HG02798 (cell line): ENCODE data around the gene ROR2.

Experiments used
- ATAC-seq: cut with Tn5 transposase; IDR thresholded peaks from one replicate; pipeline ENCODE4 v1.9.1; 2021; ENCODE audit warnings: mild to moderate bottlenecking; ENCODE audit not compliant: unreplicated experiment, poor library complexity

Gene ROR2

DNA sequence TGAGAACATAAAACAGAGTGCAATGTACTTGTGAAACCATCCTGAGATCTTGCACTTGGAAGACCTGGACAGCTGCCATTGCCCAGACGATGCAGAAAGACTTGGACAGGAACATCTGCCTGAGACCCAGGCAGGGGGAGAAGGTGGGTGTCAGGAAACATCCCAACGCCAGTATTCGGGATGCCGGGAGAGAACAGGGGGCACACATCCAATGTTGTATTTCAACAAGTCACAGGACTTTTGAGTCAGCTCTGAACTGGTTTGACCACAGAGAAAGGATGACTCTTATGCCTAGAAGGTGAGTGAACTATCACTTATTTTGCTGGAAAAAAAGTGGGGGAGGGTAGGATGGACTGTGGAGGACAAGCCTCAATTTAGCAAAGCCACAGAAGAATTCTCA is 124.6 kb downstream of the ROR2 start:
- ATAC-seq, result no peak

DNA sequence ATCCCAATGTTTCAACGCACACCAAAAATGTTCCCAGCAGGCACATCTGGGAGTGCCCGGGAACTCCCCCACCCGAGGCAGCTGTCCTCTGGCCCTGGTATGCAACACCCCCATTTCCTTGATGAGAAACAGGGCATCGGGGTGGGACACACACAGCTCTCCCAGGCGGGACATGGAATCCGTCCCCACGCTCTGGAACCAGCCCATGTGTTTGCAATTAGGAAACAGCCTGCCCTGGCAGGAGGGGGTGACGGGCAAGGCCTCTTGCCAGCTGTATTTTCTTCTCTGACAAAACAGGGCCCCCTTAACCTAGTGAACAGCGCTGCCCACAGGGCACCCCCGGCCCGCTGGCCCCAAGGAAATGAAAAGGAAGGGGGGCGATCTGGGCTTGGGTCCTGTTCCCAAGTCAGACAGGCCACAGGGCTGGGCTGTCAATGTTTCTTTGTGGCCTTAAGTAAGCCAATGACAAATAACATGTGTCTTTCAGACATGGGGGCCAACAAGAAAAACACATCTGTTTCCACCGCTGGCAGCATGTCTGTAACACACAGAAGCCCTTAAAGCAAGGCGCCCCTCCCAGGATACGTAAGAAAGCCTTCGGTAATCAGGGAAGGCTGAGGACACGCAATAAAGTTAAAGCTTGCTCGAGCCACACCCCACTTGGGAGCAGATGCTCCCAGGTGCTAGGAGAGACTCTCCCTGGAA is 125.3 kb downstream of the ROR2 start:
- ATAC-seq, result no peak

DNA sequence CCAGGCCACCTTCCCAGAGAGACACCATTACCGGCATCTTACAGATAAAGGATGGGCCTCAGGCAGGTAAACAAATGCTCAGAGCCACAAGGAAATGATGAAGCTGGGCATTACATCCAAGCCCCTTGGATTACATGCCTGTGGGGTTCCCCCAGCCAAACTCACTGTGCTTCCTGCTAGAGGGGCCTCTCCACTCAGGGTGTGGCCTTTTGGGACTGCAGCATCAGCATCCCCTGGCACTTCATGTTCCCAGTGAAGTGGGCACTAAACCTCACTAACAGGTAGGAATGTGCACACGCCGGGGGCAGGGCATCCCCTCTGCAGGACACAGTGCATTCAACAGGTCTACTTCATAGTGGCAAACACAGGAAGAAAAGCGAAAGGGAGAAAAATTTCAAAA is 125.9 kb downstream of the ROR2 start:
- ATAC-seq, result no peak

DNA sequence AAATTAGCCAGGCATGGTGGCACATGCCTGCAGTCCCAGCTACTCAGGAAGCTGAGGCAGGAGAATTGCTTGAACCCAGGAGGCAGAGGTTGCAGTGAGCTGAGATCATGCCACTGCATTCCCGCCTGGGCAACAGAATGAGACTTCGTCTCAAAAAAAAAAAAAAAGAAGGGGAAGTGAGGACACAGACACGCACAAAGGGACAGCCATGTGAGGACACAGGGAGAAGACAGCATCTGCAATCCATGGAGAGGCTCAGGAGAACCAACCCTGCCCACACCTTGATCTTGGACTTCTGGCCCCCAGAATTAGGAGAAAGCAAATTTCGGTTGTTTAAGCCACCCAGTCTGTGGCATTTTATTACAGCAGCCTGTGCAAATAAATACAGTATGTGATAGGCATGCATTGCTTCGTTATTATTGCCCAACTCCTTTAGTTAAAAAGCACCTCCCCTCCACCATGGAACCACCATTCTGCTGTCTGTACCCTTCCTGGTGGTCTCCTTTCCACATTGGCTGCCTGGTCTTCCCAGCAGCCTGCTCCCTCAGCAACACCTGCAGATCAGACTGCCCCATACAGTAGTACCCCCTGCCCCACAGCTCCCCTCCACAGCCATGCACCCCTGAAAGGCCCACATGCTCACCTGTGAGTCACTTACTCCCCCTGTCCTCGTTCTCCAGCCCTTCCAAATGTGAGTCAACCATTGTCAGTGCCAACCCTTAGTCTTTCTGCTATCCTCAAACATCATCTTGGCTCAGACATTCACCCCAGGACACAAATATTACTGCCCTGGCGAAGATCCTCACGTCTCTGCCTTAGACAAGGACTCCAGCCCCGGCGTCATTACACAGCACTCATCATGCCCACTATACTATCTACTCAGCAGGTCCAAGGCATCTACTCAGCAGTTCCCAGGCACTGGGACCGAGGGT is 128.8 kb downstream of the ROR2 start:
- ATAC-seq, result no peak

DNA sequence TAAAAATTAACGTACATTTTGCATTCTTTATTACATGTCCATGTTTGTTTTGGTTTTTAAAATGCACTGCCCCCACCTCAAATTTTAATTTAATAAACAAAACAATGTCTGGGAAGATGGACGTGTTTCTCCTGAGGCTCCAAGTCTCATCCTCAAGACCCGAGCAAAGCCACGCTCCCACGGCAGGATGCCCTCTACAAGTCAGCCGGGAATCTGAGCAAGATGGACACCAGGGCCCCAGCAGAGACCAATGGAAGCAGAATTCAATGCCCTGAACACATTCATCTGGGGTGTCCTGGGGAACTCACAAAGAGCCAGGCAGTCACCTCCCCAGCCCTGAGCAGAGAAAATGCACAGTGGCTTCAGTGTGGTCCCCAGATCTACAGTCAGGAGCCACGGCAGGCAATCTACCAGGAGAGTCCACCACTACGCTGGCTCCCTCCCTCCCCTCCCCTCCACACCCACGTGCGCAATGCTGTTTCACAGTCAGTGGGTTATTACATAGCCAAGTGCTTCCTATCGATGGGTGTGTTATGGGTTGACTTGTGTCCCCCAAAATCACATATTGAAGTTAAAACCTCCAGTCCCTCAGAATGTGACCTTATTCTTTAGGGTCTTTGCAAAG is 129.8 kb downstream of the ROR2 start:
- ATAC-seq, result no peak

DNA sequence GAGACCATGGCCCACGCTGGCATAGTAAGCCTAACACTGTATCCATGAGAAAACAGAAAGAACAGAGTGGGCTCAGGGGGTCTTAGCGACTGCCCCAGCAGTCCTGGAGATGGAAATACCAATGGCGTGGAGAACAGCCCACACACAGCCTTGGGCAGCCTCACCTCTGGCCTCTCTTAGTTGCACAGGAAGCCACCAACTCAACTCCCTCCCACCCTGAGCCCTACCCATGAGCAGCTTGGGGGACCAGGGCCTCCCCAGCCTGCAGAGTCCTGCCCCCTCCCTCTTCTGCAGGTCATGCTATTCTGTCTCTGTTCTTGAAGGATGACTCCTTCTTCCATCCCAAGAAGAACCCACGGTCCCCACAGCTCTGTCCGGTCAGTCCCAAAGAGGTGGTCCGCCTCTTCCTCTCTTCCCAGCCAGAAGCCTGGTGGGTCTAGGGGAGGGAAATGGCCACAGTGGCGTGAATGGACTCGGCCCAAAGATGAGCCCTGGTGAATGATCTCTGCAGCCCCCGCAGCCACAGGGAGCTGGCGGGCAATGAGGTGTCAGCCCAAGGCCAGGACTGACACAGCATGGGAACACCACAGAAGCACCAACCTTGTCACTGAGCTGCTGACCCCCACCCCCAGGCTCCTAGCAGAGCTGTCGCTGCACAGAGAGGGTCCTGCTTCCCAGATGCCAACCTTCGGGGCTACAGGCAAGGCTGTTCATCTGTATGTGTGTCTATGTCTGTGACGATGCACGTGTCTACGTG is 131.2 kb downstream of the ROR2 start:
- no peak for ATAC-seq

DNA sequence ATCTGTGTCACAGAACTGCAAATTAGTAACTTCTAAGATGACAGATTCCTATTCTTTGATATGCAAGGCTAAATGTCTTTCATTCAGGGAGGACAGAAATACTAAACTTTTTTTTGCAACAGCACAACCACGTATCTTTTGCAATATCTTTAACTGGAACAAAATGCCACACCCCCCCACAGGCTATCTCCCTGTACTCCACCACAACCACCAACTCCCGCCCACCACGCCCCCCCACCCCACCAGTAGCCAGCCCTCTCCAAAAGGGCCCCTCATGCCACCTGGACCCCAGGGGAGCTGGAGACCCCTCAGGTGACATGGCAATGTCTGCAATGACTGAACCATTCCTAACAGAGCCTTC is 131.8 kb downstream of the ROR2 start:
- ATAC-seq, result no peak

DNA sequence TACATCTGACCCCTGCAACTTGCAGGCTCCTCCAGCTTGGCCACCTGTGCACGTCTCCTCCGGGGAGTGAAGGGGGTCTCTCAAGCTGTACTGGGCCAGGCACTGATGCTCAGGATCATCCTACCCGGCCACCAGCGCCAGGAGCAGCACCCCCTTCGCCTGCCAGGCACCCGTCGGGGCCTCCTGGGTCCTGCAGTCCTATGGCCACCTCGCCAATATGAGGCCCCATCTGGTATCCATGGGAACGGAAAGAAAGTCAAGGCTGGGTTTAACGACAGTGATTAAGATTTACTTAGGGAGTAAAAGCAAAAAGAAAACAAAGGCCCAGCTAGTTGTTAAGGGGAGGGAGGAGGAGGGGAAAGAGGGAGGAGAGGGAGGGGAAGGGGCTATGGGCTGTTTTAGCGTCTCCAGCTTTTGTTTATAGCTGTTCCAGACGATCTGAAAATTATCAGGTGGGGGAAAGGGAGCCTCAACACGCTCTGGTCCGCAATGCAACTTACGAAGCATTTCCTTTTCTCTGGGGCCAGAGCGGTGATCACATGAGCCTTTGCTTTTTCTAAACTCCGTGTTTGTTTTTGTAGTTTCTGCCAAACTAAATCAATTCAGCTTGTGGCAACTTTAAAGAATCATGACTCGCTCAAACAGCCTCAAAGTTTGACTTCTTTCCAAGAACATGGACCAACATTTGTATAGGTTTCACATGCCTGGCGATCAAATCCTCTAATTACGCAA is 132.4 kb downstream of the ROR2 start:
- no peak for ATAC-seq

DNA sequence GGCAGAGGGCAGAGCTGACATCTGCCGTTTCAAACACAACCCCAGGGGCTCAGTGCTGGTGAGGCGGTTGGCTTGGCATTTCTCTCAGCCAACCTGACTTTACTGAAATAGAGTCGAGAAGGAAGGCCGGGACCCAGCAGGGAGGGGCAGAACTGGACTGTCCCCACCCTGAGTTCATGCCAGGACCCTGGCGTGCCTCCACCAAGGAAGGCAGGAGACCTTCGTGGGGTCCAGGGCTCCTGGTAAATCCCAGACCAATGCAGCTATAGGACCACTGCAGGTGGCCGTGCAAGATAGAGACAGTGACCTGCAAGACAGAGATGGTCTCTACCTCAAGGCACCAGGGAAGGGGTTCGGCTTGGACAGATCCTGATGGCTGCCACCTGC is 132.9 kb downstream of the ROR2 start:
- no peak for ATAC-seq

DNA sequence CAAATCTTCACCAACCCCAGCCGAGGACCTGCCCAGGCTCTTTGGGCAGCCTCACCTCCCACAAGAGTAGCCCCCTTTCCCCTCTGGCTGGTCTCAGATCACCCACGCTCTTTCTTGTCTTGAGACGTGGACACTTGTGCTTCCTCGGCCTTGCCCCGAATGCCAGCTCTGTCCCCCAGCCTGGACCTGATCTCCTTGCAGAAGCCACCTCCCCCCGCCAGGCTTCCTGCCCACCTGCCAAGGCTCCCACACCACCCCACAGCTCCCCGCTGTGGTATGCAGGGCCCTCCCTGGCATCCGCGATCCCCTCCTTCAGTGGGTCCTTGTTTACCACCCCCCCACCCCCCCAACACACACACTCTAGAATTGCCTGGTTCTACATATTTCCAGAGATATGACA is 133.7 kb downstream of the ROR2 start:
- ATAC-seq, result no peak

DNA sequence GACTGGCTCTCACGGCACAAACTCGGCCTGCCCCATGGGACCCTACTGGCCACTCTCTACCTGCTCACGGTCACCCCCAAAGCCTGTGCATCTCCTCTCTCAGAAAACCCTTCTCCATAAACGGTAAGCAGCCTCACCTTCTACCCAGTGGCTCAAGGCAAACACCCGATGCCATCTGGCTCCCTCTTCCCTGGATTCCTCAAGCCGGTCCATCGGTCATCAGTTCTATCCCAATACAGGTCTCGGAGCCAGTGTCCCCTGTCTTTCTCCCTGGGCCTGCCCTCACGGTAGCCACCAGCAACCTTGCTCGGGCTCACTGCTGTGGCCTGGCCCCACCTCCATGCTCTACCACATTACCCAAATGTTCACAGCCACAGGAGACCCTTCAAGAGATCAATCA is 134.1 kb downstream of the ROR2 start:
- ATAC-seq, result no peak

DNA sequence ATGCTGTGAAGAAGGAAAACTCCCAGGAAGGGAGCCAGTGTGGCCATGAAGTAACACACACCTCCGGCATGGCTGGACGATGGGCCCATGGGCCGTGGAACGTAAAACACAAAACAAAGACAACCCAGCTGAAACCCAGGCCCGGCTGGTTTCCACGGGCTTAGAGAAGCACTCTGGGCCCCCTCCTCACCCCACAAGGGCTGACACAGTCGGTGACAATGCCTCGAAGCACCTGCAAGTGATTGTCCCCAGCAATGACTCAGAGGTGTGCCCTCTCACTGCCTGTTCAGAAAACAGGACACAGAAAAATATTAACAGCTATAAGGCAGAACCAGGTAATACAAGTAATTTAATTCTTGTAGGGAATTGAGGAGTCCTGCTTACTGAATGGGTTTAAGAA is 135.3 kb downstream of the ROR2 start:
- ATAC-seq, result no peak

DNA sequence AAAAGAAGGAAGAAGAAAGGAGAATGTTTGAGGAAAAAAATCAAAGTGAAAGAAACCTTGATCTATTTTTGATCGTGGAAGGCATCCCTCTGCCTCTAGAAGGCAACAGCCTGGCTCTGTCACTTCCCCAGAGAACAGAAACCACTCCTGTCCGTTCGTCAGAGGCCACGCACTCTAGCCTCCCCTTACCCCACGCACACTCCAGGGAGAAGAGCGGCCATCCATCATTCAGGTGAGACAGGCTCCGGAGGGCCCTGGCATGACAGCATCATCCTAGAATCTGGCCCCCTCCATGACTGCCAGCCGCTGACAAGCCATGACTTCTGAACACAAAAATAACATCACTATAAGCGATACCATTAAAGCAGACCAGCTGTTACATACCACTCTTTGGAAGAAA is 135.8 kb downstream of the ROR2 start:
- no peak for ATAC-seq

DNA sequence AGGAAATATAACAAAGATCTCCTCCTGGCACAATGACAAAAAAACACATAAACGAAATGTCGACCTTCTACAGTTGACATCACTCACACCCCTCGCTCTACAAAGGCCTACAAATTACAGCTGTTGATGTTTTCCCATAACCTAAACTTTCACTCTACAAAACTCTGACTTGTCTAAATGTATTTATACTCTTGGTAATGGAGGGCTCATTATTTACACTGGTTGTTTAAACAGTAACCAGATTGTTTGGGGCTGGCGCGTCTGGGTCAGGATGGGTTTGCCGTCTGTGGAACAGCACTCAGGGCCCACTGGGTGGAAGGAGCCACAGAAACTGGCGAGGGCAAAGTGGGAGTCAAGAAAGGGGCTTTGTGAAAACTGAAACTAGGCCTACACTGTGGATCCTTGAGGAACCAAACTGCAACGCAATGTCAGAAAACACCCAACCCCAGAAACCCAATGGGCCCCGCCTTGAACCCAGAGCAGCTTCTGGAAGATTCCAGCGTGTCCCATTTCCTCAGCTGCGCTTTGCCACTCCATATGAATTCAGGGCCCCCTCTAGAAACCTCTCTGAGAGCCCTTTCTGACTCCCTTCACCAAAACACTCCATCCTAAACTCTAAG is 136.7 kb downstream of the ROR2 start:
- ATAC-seq, result no peak

DNA sequence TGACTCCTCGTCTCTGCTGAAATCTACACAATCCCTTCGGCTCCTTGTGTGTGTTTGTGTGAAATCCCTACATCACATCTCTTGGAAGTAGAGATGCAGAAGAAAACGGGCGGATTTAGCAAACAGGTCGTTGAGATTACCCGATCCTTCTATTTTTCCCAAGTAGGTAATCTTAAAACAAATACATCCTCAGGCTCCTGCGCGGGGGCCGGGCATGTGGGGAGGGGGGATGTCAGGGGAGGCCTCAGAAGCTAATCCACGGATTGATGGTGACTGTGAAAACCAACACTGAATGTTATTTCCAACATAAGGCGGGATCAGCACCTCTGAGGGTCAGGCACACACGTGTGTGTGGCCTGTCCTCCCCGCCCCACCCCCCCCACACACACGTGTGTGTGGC is 137.8 kb downstream of the ROR2 start:
- ATAC-seq, result no peak

DNA sequence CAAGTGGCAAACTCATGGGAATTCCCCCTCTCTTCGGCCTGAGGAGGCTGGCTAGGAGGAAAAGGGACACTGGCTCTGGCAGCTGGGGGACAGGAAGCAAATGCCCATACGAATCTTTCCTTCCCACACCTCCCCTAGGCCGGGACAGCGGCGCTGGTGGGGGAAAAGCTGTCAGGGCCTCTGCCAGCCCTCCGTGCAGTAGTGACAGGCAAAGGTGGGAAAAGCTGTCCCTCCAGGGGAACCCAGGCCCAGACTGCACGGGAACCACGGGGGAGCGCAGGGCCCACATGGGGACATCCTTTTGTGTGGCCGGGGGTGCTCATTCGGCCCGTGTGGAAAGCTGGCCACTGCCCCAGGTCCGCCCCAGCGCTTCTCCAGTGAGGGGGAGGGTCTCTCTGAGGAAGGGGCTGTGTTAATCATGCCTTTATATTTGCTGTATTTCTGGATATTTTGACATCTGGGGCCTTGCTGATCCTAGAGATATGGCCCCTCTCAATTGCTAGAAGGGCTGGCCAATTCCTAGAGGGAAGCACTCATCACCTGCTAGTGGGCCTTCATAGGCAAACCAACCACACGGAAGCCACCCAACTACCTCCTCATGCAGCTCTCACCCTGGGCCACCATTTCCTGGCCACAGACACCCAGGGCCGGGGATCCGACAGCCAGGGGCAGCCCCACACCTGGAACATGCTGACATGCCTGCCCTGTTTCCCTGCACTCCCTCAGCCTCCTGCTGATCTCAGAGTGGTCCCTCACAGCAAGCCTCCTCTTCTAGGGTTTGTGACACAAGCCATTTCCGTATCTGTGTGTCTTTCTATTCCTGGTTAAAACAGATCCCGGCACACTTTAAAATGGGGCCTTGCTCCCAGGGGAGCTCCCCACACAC is 138.8 kb downstream of the ROR2 start:
- no peak for ATAC-seq

DNA sequence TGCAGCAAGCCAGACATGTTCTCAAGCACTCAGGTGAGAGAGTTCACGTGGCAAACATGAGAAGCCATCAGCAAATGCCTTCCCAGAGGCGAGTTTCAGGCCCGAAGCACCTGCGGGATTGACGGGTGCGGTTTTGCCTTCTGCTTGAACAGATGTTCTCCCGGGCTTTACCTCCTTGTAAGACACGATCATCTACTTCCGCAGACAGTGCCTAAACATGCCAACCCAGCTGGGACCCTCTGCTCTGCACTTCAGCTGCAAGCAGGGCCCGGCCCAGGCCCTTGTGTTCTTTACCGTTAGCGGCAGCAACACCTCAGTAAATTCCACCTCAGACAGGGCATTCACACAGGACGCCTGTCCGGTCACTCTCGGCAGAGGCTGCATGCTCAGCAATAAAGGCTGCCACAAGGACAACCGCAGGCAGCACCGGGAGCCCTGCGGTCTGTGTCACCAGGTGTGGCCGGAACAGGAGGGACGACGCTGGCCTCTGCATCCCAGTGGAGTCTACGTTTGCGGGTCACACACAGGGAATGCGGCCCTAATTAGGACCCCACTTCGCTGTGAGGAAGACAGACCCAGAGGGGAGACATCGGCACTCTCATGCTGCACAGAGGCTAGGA is 139.6 kb downstream of the ROR2 start:
- no peak for ATAC-seq

DNA sequence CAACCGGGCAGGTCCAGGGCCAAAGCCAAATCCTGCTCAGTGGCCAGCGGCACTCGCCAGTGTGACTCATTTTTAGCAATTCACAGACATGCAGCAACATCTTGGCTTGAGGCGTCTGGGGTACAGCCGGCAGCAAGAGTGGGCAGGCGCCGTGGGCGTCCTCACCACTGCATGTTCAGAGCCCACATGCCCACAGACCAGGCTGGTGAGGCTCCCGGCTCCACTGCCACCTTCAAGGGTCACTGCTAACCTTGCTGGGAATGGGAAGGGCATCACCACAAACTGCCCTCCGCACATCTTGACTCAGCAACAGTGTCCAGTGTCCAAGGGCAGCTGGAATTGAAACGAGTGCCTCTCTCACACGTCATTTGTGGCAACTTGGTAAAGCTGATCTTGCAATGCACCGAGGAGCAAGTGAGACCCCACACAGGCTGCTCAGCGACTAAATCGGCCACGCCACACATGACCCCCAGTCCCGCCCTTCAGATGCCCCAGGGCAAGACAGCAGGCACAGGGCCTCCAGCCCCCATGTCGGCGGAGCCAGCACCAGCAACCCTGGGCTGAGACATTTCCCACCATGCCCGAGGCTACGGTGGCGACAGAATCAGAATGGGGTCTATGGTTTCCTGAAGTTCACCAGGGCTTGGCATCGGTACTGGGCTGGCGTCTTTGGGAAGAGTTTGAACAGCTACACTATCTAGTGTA is 140.3 kb downstream of the ROR2 start:
- ATAC-seq, result no peak
